ENCODE measurements around the gene CCT3. TPM values are rescaled to one million over a fixed set of nuclear protein-coding genes. Genes with fewer than 3 reads are reported as not detected.
A peak's percentile ranks its signal among the peaks of the same experiment; 100 is the strongest.

Gene CCT3
- total and polyA plus RNA-seq, 10 of the 15 experiments (the other 5 are each of a cell fraction or from before 2014, with no cell fraction given), result 319 to 585 (median 427) TPM

GRCh38 chr1:156338180-156338976 lies at the start of gene CCT3, which contains the start of gene TSACC (continued):
- TF ChIP-seq ATF2 (IDR thresholded peaks at IDR 0.05; ENCODE audit: low read length) (no peak), E2F4 (IDR thresholded peaks at IDR 0.05; ENCODE audit: low read depth, low read length) (no peak), BMI1 (IDR thresholded peaks at IDR 0.05; ENCODE audit: borderline replicate concordance) (no peak), E2F8 (IDR thresholded peaks at IDR 0.05; ENCODE audit: low read depth, partially characterized antibody) (no peak), JUNB (IDR thresholded peaks at IDR 0.05) (no peak), PML (IDR thresholded peaks at IDR 0.05; ENCODE audit: low read length) (peak; percentile 90), SMAD1 (IDR thresholded peaks at IDR 0.05; ENCODE audit: low read depth, partially characterized antibody) (peak; percentile 77), BCL3 (IDR thresholded peaks at IDR 0.05; ENCODE audit: borderline replicate concordance, insufficient read depth, low read depth, low read length, poor library complexity, severe bottlenecking) (no peak), POU2F2 (IDR thresholded peaks at IDR 0.05; ENCODE audit: borderline replicate concordance, low read depth, low read length) (no peak; the same call in 2 of the 3 replicates), MYC (IDR thresholded peaks at IDR 0.05; ENCODE audit: insufficient read depth, insufficient read length, insufficient replicate concordance, low read length, severe bottlenecking) (peak; percentile 86), NFIC (IDR thresholded peaks at IDR 0.05; ENCODE audit: low read depth, low read length) (no peak), CUX1 (IDR thresholded peaks at IDR 0.05; ENCODE audit: insufficient replicate concordance, low read depth, low read length) (no peak), JUND (IDR thresholded peaks at IDR 0.05; ENCODE audit: low read depth, low read length) (no peak), CREM (IDR thresholded peaks at IDR 0.05; ENCODE audit: low read depth) (peak; percentile 87), MXI1 (IDR thresholded peaks at IDR 0.05; ENCODE audit: low read depth, low read length) (peak; percentile 92), BRCA1 (IDR thresholded peaks at IDR 0.05; ENCODE audit: low read depth, low read length) (no peak)

All from GM12878 (cell line).